Type B pancreatic cell (in vitro differentiated cells): Measurements from ENCODE around the gene RNF121. TPM values are rescaled to one million over a fixed set of nuclear protein-coding genes. Genes with fewer than 3 reads are reported as not detected.

ENCODE experiments used
- DNase-seq: peaks from one replicate; pipeline ENCODE4 v3.0.0; 2021; ENCODE audit warnings: mixed read lengths; ENCODE audit not compliant: unreplicated experiment; ENCODE audit errors: extremely low spot score
- H3K27ac Mint-ChIP-seq: 2 replicates; pipeline ENCODE4 v1.8.0; 2021; ENCODE audit warnings: mild to moderate bottlenecking, mixed read lengths
- H3K27me3 Mint-ChIP-seq: 2 replicates; pipeline ENCODE4 v1.8.0; 2021; ENCODE audit warnings: mixed read lengths
- H3K36me3 Mint-ChIP-seq: 2 replicates; pipeline ENCODE4 v1.8.0; 2021; ENCODE audit warnings: mixed read lengths
- H3K4me1 Mint-ChIP-seq: one replicate; pipeline ENCODE4 v1.8.0; 2021; ENCODE audit warnings: mixed read lengths; ENCODE audit not compliant: unreplicated experiment
- H3K4me3 Mint-ChIP-seq: 2 replicates; pipeline ENCODE4 v1.8.0; 2021; ENCODE audit warnings: mild to moderate bottlenecking, mixed read lengths
- H3K9me3 Mint-ChIP-seq: 2 replicates; pipeline ENCODE4 v1.8.0; 2021; ENCODE audit warnings: mixed read lengths
- total RNA-seq: library from RNA; stranded (reverse); gene quantifications from 2 replicates; pipeline ENCODE4 v1.2.1, GENCODE V29; 2021; ENCODE audit warnings: low replicate concordance
- TF ChIP-seq, protein P1 (sequence below): fragments of 200-600 bp; sonication (generic); conservative IDR thresholded peaks from 2 replicates; pipeline ENCODE4 v1.5.0; 2021; ENCODE audit warnings: antibody characterized with exemption, mild to moderate bottlenecking

The RNF121 gene
- total RNA-seq, 1 donor from 2014 or later, result 49.7 TPM

DNA sequence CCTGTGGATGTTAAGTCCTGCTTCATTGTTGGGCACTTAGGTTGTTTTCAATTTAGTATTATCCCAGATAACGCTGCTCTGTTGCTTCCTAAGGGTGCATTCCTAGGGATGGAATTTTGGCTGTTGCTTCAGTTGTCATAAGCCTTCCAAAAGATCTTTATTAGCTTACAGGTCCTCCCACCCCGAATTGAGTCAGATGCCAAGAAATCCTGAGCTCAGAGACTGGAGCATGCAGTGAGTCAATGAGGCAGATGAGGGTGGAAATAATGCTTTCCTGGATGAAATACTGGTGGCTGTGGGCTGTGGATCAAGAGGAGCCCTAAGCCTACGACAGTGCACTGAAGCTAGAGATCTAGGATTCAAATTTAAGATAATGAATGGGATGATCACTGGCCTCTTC is 59.2 kb downstream of the RNF121 start:
- peaks cover 4% of the 10 kb centered on the region for H3K4me1 Mint-ChIP-seq
- peaks cover 18% of the 10 kb centered on the region for H3K36me3 Mint-ChIP-seq
- no peak overlapping the region for H3K27ac Mint-ChIP-seq
- DNase-seq, result no peak
- TF ChIP-seq, protein P1, sequence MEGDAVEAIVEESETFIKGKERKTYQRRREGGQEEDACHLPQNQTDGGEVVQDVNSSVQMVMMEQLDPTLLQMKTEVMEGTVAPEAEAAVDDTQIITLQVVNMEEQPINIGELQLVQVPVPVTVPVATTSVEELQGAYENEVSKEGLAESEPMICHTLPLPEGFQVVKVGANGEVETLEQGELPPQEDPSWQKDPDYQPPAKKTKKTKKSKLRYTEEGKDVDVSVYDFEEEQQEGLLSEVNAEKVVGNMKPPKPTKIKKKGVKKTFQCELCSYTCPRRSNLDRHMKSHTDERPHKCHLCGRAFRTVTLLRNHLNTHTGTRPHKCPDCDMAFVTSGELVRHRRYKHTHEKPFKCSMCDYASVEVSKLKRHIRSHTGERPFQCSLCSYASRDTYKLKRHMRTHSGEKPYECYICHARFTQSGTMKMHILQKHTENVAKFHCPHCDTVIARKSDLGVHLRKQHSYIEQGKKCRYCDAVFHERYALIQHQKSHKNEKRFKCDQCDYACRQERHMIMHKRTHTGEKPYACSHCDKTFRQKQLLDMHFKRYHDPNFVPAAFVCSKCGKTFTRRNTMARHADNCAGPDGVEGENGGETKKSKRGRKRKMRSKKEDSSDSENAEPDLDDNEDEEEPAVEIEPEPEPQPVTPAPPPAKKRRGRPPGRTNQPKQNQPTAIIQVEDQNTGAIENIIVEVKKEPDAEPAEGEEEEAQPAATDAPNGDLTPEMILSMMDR, result no peak
- no peaks in the 10 kb centered on the region for H3K9me3 Mint-ChIP-seq
- no peak overlapping the region for H3K4me3 Mint-ChIP-seq
- no peaks in the 10 kb centered on the region for H3K27me3 Mint-ChIP-seq

DNA sequence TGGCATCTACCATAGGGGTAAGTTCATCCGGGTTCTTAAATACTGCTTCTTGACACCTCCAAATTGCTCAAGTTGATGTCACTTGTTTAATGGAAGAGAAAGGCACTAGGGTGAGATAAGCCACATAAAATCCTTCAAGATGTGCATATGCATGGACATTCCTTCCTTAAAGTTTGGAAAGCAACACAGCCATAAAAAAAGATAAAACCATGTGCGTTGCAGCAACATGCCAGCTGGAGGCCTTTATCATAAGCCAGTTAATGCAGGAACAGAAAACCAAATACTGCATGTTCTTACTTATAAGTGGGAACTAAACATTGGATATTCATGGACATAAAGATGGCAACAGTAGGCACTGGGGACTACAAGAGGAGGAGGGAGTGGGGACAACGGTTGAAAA is 61.9 kb downstream of the RNF121 start:
- no peak for DNase-seq
- H3K4me3 Mint-ChIP-seq, result no peak overlapping the region
- H3K9me3 Mint-ChIP-seq, result no peaks in the 10 kb centered on the region
- no peaks in the 10 kb centered on the region for H3K27me3 Mint-ChIP-seq
- H3K36me3 Mint-ChIP-seq, result peaks cover 15% of the 10 kb centered on the region
- no peak overlapping the region for H3K27ac Mint-ChIP-seq
- TF ChIP-seq, protein P1, result no peak
- peaks cover 4% of the 10 kb centered on the region for H3K4me1 Mint-ChIP-seq

DNA sequence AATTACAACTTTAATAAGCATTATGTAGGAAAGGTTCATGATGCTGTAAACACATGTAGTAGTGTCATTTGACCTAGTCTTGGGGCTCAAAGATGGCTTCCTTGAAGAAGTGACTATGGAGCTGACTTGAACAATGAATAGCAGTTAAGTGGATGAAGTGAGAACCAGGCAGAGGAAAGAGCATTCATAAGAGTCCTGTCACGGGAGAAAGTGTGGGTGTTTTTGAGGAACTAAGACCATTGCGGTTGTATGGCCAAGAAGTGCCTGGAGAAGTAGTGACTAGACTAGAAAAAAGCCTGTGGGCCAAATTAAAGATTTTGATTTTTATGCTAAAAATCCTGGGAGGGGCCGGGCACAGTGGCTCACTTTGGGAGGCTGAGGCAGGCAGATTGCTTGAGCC is 62.6 kb downstream of the RNF121 start:
- Mint-ChIP-seq H3K27me3 (no peaks in the 10 kb centered on the region), H3K9me3 (no peaks in the 10 kb centered on the region), H3K4me3 (no peak overlapping the region), H3K4me1 (no peaks in the 10 kb centered on the region), H3K36me3 (peaks cover 10% of the 10 kb centered on the region), H3K27ac (no peak overlapping the region)
- no peak for DNase-seq
- TF ChIP-seq, protein P1, result no peak

DNA sequence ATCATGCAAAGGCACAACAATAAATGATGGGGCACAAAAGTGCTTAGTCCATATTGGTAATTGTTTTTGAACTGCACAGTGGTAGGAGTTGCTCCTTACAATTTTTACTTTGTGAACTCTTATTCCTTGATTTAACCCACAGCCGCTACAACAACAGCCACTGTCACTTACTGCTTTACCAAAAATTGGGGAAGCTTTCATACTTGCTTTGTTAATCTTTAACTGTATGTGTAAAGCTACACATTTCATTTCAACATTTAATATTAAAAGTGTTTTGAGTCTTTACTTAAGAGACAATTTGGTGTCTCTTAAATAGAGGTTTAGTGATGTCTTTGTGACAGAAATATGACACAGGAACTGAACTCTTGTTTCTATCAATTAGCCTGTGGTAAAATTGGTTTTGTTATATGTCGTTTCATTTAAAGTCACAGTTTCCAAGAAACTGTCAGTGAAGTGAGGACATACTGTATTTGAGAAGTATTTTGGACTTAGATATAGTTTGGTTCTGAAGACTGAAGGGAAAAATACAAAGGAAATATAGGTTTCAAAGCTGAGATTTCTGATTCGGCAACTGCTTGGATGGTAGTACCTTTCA is 63.4 kb downstream of the RNF121 start:
- Mint-ChIP-seq H3K36me3 (peaks cover 6% of the 10 kb centered on the region), H3K4me1 (no peaks in the 10 kb centered on the region), H3K27ac (no peak overlapping the region), H3K9me3 (no peaks in the 10 kb centered on the region), H3K4me3 (no peak overlapping the region), H3K27me3 (no peaks in the 10 kb centered on the region)
- TF ChIP-seq, protein P1, result no peak
- no peak for DNase-seq

DNA sequence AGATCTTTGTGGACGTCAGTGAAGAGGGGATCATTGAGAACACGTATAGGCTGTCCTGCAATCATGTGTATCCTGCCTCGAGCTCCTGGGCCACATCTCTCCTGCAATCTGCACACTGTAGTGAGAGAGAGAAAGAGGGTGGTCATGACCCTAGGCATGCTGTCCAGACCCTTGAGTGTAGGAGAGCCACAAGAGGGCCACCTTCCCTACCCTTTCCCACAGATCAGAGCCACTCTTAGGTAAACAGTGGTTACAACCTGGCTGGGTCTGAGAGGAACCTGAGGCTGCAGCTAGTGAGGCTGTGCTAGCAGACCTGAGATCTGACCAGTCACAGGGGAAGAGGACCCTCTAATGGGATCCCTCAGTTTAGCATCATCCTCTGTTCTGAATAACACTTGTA is 65.9 kb downstream of the RNF121 start:
- no peak overlapping the region for H3K4me3 Mint-ChIP-seq
- H3K36me3 Mint-ChIP-seq, result peaks cover 6% of the 10 kb centered on the region
- no peaks in the 10 kb centered on the region for H3K27me3 Mint-ChIP-seq
- no peak overlapping the region for H3K27ac Mint-ChIP-seq
- no peaks in the 10 kb centered on the region for H3K9me3 Mint-ChIP-seq
- peaks cover 6% of the 10 kb centered on the region for H3K4me1 Mint-ChIP-seq
- DNase-seq, result no peak
- TF ChIP-seq, protein P1, result no peak
